ENCODE results near the gene KLC1.
"Not testable (repeated sequence)": the region's sequence is repeated elsewhere in the genome, so short reads cannot be mapped to it uniquely, and the experiment has no call there.

The KLC1 gene

GRCh38 chr14:103597623-103598377 lies 31.2 kb upstream of the KLC1 start:
- TF ChIP-seq CTCF (IDR thresholded peaks at IDR 0.05; ENCODE audit: extremely low read depth, missing control alignments), result no peak
- DNase-seq (ENCODE audit: low spot score), result no peak

DNA sequence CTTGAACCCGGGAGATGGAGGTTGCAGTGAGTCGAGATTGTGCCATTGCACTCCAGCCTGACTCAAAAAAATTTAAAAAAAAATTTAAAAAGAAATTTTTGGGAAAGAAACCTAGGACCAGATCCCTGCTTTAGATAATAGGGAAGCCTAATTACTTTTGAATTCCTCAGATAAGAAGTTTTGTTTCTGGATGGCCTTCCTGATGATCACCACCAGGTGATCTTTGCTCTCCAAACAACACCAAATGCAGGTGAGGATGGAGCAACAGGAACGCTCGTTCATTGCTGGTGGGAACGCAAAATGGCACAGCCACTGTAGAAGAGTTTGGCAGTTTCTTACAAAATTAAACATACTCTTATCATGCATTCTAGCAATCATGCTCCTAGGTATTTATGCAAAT lies 28.5 kb upstream of the KLC1 start:
- TF ChIP-seq CTCF (IDR thresholded peaks at IDR 0.05; ENCODE audit: extremely low read depth, missing control alignments), result no peak
- DNase-seq (ENCODE audit: low spot score), result no peak

GRCh38 chr14:103604620-103605019 lies 24.4 kb upstream of the KLC1 start:
- no peak for DNase-seq (ENCODE audit: low spot score)
- TF ChIP-seq CTCF (IDR thresholded peaks at IDR 0.05; ENCODE audit: extremely low read depth, missing control alignments), result no peak

- TF ChIP-seq CTCF (IDR thresholded peaks at IDR 0.05; ENCODE audit: extremely low read depth, missing control alignments), result no peak
- DNase-seq (ENCODE audit: low spot score), result peak; percentile 47
Observed at GRCh38 chr14:103606963-103607668, 21.9 kb upstream of the KLC1 start.

DNA sequence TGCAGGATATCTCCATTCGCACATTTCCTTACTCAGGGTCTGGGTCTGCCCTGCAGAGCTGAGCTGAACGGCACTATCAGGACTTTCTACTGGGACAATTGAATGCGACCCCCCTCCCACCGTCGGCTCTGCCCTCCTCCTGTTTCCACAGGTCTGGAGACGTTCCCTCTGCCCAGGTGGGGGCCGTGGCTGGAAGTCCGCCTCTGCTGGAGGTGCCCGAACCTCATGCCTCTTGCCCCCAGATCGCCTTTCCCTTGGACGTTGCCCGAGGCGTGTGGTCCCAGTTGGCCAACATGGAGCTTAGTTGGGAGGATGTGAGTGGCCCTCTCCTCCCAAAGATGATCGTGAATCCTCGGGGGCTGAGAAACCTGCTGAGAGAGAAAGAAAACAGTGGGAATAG lies 21.2 kb upstream of the KLC1 start:
- DNase-seq (ENCODE audit: low spot score), result no peak
- TF ChIP-seq CTCF (IDR thresholded peaks at IDR 0.05; ENCODE audit: extremely low read depth, missing control alignments), result no peak

DNA sequence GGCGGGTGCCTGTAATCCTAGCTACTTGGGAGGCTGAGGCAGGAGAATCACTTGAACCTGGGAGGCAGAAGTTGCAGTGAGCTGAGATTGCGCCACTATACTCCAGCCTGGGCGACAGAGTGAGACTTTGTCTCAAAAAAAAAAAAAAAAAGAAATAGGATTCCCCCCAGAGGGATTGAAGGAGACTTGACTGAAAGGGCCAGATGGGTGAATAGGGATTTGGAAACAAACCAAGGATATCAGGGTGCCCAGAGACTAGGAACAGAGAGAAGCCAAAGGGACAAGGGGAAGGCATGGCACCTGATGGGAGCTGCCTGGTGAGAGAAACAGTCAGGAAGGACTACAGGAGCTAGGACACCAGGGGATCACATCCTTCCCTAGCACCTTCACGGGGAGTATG lies 19.9 kb upstream of the KLC1 start:
- not testable (repeated sequence) for DNase-seq (ENCODE audit: low spot score)

GRCh38 chr14:103611215-103611614 lies 17.8 kb upstream of the KLC1 start:
- TF ChIP-seq CTCF (IDR thresholded peaks at IDR 0.05; ENCODE audit: extremely low read depth, missing control alignments), result no peak
- no peak for DNase-seq (ENCODE audit: low spot score)

GRCh38 chr14:103613517-103613916 lies 15.5 kb upstream of the KLC1 start:
- no peak for TF ChIP-seq CTCF (IDR thresholded peaks at IDR 0.05; ENCODE audit: extremely low read depth, missing control alignments)
- no peak for DNase-seq (ENCODE audit: low spot score)
